Small intestine (tissue), 7 donors: Measurements from ENCODE around the gene ATOH8. TPM values are rescaled to one million over a fixed set of nuclear protein-coding genes. Genes with fewer than 3 reads are reported as not detected.

ENCODE experiments used
- DNase-seq, 2 donors: peaks; one replicate each; pipeline versions ENCODE4 v3.0.0 to v3.0.0-alpha.2; 2013
- FAIRE-seq: peaks from 2 replicates; lab custom pipeline; 2012; peaks lifted over from hg19 to GRCh38; lab: Jason Lieb, UNC
- H3K27ac ChIP-seq, 3 donors: one replicate each; pipeline ENCODE4 v1.5.1; 2013; ENCODE audit warnings: low read length in 2 of 3, mild to moderate bottlenecking in 2 of 3, control low read depth in 1 of 3, inconsistent platforms in 1 of 3, low read depth in 1 of 3, moderate library complexity in 1 of 3
- H3K27me3 ChIP-seq, 3 donors: one replicate each; pipeline ENCODE4 v1.6.1; 2013; ENCODE audit warnings: low read length in 3 of 3, inconsistent platforms in 1 of 3; ENCODE audit not compliant: control insufficient read depth in 3 of 3, insufficient read depth in 3 of 3
- H3K36me3 ChIP-seq, 3 donors: one replicate each; pipeline ENCODE4 v1.6.1; 2013; ENCODE audit warnings: low read length in 3 of 3, inconsistent platforms in 1 of 3, low read depth in 1 of 3, mild to moderate bottlenecking in 1 of 3, moderate library complexity in 1 of 3; ENCODE audit not compliant: control insufficient read depth in 3 of 3, insufficient read depth in 2 of 3
- H3K4me1 ChIP-seq, 3 donors: one replicate each; pipeline ENCODE4 v1.6.1; 2013; ENCODE audit warnings: low read length in 2 of 3, inconsistent platforms in 1 of 3, low read depth in 1 of 3, mild to moderate bottlenecking in 1 of 3, moderate library complexity in 1 of 3; ENCODE audit not compliant: control insufficient read depth in 3 of 3, insufficient read depth in 2 of 3
- H3K4me3 ChIP-seq, 3 donors: one replicate each; pipeline ENCODE4 v1.5.1; 2013; ENCODE audit warnings: low read length in 3 of 3, control low read depth in 1 of 3, inconsistent platforms in 1 of 3, low read depth in 1 of 3, mild to moderate bottlenecking in 1 of 3, moderate library complexity in 1 of 3
- H3K9me3 ChIP-seq, 2 donors: one replicate each; pipeline ENCODE4 v1.6.1; 2013; ENCODE audit warnings: low read depth in 1 of 2, low read length in 1 of 2; ENCODE audit not compliant: control insufficient read depth in 2 of 2, insufficient read depth in 1 of 2
- WGBS, 3 donors: extraction: QIAGEN DNeasy Blood & Tissue Kit; methylation state at CpG; one replicate each; pipeline ENCODE4 v1.1.7; 2013; 5-methylcytosine and 5-hydroxymethylcytosine counted together
- polyA plus RNA-seq, 4 donors: library from polyadenylated mRNA; stranded (reverse) in 3 of 4; unstranded in 1 of 4; fragments of 200-250 nt in 3 of 4; fragments of 120-200 nt in 1 of 4; gene quantifications; one replicate each; pipeline versions ENCODE4 v1.2.1 to v1.2.3, GENCODE V29; 2013
- donor health status: healthy with polysubstance abuse.
- donor health status: control.
- donor health status: control.
- donor health status: Bipolar disorder and iron deficiency.
- donor health status: healthy.

Gene ATOH8
- polyA plus RNA-seq, 4 donors: 1.6 to 18.4 (median 3.7) TPM

GRCh38 chr2:85776672-85777071 is 22.9 kb downstream of the ATOH8 start:
- peaks cover 0 to 3% of the 10 kb centered on the region in 2 donors for H3K9me3 ChIP-seq
- DNase-seq (no peak), FAIRE-seq (no peak)
- peaks cover 0 to 24% (median 3%) of the 10 kb centered on the region in 3 donors for H3K4me1 ChIP-seq
- H3K4me3 ChIP-seq: no peak overlapping the region
- no peak overlapping the region for H3K27ac ChIP-seq
- 78 to 86% (median 83%) methylated on average over 7 to 9 of the region's 9 CpGs for WGBS, 3 donors
- H3K27me3 ChIP-seq: no peaks in the 10 kb centered on the region
- peaks cover 0 to 37% (median 0%) of the 10 kb centered on the region in 3 donors for H3K36me3 ChIP-seq

DNA sequence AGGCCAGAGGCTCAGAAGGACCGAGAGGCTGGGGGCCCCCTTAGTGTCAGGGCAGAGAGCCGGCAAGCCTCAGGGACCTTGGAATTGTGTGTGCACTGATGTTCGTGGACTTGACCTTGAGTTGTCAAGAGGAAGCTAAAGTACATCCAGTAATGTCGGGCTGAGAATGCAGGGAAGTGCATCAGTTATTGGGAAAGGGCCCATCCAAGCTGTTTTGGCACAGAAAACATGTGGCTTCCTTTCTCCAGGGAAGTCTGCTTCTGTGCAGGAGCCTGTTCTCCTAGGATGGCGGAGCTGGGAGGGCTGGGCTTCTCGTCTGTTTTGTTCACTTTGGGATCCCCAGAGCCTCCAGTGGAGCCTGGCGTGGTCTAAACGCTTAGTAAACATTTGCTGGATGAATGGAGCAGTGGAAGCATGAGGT is 23.7 kb downstream of the ATOH8 start:
- FAIRE-seq: no peak

GRCh38 chr2:85778646-85779379 is 25.0 kb downstream of the ATOH8 start:
- no peak overlapping the region for H3K27ac ChIP-seq
- peaks cover 0 to 36% (median 0%) of the 10 kb centered on the region in 3 donors for H3K36me3 ChIP-seq
- H3K27me3 ChIP-seq: no peaks in the 10 kb centered on the region
- FAIRE-seq (no peak), DNase-seq (no peak)
- H3K4me3 ChIP-seq: no peak overlapping the region
- peaks cover 0 to 3% of the 10 kb centered on the region in 2 donors for H3K9me3 ChIP-seq
- 84 to 87% (median 85%) methylated on average over 16 of the region's 16 CpGs for WGBS, 3 donors
- H3K4me1 ChIP-seq: peaks cover 0 to 7% (median 0%) of the 10 kb centered on the region in 3 donors

More for the DNA sequence above, 23.7 kb downstream of the ATOH8 start:
- Histone ChIP-seq H3K27me3 (no peaks in the 10 kb centered on the region), H3K4me3 (no peak overlapping the region), H3K36me3 (peaks cover 0 to 37% (median 0%) of the 10 kb centered on the region in 3 donors), H3K27ac (no peak overlapping the region), H3K9me3 (peaks cover 0 to 3% of the 10 kb centered on the region in 2 donors), H3K4me1 (peaks cover 0 to 19% (median 0%) of the 10 kb centered on the region in 3 donors)
- DNase-seq: no peak
- WGBS, 3 donors: 58 to 69% (median 60%) methylated on average over 8 of the region's 8 CpGs

GRCh38 chr2:85779641-85780315 is 26.0 kb downstream of the ATOH8 start:
- DNase-seq (no peak), FAIRE-seq (no peak)
- WGBS, 3 donors: 67 to 84% (median 76%) methylated on average over 12 of the region's 12 CpGs
- Histone ChIP-seq H3K27me3 (no peaks in the 10 kb centered on the region), H3K9me3 (peaks cover 0 to 3% of the 10 kb centered on the region in 2 donors), H3K4me1 (peaks cover 0 to 5% (median 0%) of the 10 kb centered on the region in 3 donors), H3K27ac (no peak overlapping the region), H3K4me3 (no peak overlapping the region), H3K36me3 (peaks cover 0 to 27% (median 0%) of the 10 kb centered on the region in 3 donors)

GRCh38 chr2:85780316-85781012 is 26.7 kb downstream of the ATOH8 start:
- FAIRE-seq (no peak), DNase-seq (no peak)
- peaks cover 0 to 3% (median 0%) of the 10 kb centered on the region in 3 donors for H3K27me3 ChIP-seq
- peaks cover 0 to 5% (median 0%) of the 10 kb centered on the region in 3 donors for H3K4me1 ChIP-seq
- H3K27ac ChIP-seq: no peak overlapping the region
- peaks cover 0 to 2% of the 10 kb centered on the region in 2 donors for H3K9me3 ChIP-seq
- H3K36me3 ChIP-seq: peaks cover 0 to 27% (median 0%) of the 10 kb centered on the region in 3 donors
- H3K4me3 ChIP-seq: no peak overlapping the region
- 77 to 83% (median 79%) methylated on average over 14 of the region's 14 CpGs for WGBS, 3 donors

DNA sequence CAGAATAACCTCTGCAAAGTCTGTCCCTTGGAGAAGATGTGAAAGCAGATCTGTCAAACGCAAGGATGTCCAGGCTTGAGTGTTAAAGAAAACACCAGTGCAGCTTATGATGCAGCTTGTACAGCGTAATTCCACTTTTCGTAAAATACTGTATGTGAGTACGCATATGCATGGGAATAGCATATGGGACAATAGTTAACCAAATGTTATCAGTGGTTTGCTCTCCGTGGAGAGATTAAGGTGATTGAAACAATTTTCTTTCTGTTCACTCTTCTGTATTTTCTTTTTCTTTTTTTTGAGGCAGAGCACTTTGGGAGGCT is 27.2 kb downstream of the ATOH8 start:
- H3K36me3 ChIP-seq: peaks cover 0 to 27% (median 0%) of the 10 kb centered on the region in 3 donors
- FAIRE-seq: no peak

DNA sequence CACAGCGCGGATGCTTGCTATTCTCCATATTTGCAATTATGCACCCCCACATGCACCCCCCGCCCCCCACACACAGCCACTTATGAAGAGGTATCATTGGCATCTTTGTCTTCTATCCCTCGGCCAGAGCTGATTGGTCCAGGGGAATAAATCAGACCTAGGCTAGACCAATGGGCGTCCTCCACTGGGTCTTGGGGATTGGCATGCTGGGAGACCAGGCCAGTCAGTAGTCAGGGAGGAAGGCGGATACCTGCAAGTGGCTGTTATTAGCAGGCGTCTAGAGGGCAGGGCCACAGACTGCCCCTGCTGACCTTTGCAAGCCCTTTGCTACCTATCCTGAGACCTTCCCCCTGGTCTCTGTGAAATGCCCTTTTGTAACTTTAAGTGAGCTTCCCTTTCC is 30.0 kb downstream of the ATOH8 start:
- no peak for DNase-seq
- WGBS, 3 donors: 91 to 94% (median 91%) methylated on average over 7 of the region's 7 CpGs
- no peak for FAIRE-seq

More for the DNA sequence above, 27.2 kb downstream of the ATOH8 start:
- 80 to 85% (median 82%) methylated on average over 5 of the region's 5 CpGs for WGBS, 3 donors
- H3K27ac ChIP-seq: no peak overlapping the region
- H3K4me3 ChIP-seq: no peak overlapping the region
- DNase-seq: no peak
- peaks cover 0 to 5% (median 0%) of the 10 kb centered on the region in 3 donors for H3K4me1 ChIP-seq
- no peaks in the 10 kb centered on the region for H3K9me3 ChIP-seq
- H3K27me3 ChIP-seq: peaks cover 0 to 3% (median 0%) of the 10 kb centered on the region in 3 donors

GRCh38 chr2:85784474-85784986 is 30.7 kb downstream of the ATOH8 start:
- peaks cover 0 to 6% (median 0%) of the 10 kb centered on the region in 3 donors for H3K27me3 ChIP-seq

More for the DNA sequence above, 30.0 kb downstream of the ATOH8 start:
- Histone ChIP-seq H3K27me3 (peaks cover 0 to 6% (median 0%) of the 10 kb centered on the region in 3 donors), H3K4me3 (no peak overlapping the region), H3K4me1 (no peaks in the 10 kb centered on the region), H3K9me3 (no peaks in the 10 kb centered on the region), H3K27ac (no peak overlapping the region), H3K36me3 (peaks cover 0 to 32% (median 0%) of the 10 kb centered on the region in 3 donors)

More at GRCh38 chr2:85784474-85784986, 30.7 kb downstream of the ATOH8 start:
- H3K4me3 ChIP-seq: no peak overlapping the region
- 88 to 94% (median 92%) methylated on average over 6 of the region's 6 CpGs for WGBS, 3 donors
- no peak overlapping the region for H3K27ac ChIP-seq
- no peaks in the 10 kb centered on the region for H3K4me1 ChIP-seq
- H3K9me3 ChIP-seq: no peaks in the 10 kb centered on the region
- H3K36me3 ChIP-seq: peaks cover 0 to 28% (median 0%) of the 10 kb centered on the region in 3 donors
- no peak for DNase-seq
- no peak for FAIRE-seq
